Measurements from ENCODE around the gene BCL2L12. TPM values are rescaled to one million over a fixed set of nuclear protein-coding genes. Genes with fewer than 3 reads are reported as not detected.

BCL2L12 gene
- total RNA-seq, 1 donor from 2014 or later = 39.1 TPM

GRCh38 chr19:49677901-49678674 lies 12.4 kb downstream of the BCL2L12 start:
- Mint-ChIP-seq H3K4me1 (peaks cover 60% of the 10 kb centered on the region), H3K9me3 (no peaks in the 10 kb centered on the region), H3K27me3 (no peaks in the 10 kb centered on the region), H3K4me3 (peak overlapping the region; percentile 99), H3K36me3 (ENCODE audit: low read depth) (peaks cover 34% of the 10 kb centered on the region), H3K27ac (peak overlapping the region; percentile 96)
- DNase-seq = peak; percentile 70
- peak; percentile 12 for ATAC-seq (ENCODE audit: low read depth)
- no peak for TF ChIP-seq CTCF (IDR thresholded peaks at IDR 0.05)
- intact Hi-C loops (cut with micrococcal nuclease) = loop anchor here (1.0 to 10.0 kb wide), 13 partner anchors 13 to 1041 kb away; partner anchors contain the start of genes ATF5, BCL2L12, DBP and FLT3LG
- ChIA-PET POLR2A (interaction anchor here (0.6 to 6.4 kb wide), 18 partner anchors 8 to 684 kb away, joined by 3 to 97 read pairs (median 6); partner anchors contain the start of genes ALDH16A1, AP2A1, BCL2L12 and GYS1), CTCF (interaction anchor here (0.7 to 4.7 kb wide), 5 partner anchors 12 to 453 kb away, joined by 4 to 25 read pairs (median 7); partner anchors contain the start of genes BCL2L12 and IRF3)

DNA sequence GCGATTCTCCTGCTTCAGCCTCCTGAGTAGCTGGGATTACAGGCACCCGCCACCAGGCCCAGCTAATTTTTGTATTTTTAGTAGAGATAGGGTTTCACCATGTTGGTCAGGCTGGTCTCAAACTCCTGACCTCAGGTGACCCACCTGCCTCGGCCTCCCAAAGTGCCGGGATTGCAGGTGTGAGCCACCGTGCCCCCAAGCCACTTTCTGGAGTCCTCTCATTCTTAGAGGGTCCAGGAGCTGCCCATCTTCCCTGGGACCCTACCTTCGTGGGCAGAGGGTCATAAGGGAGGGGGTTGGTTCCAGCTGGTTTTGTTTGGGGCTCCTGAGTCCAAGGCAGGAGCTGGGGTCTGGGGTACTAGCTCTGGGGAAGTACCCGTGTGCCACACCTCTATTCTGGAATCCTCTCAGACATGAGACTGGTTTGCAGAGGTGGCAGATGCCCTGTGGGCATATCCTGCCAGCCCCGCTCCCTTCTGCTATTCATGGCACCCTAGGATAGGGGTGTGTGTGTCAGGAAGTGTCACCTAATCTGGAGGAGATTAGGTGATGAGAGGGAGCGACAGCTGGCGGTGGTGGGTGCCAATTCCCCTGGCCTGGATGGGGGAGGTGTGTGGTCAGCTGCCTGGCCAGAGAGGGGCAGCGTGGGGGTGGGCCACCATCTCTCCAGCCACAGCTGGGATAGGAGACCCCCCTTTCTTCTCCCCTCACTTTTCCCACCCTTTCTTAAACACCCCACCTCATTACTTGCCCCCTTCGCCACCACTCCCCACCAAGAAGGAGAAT lies 13.4 kb downstream of the BCL2L12 start:
- H3K27ac Mint-ChIP-seq = peak overlapping the region; percentile 96
- DNase-seq (no peak), ATAC-seq (ENCODE audit: low read depth) (no peak)
- no peaks in the 10 kb centered on the region for H3K9me3 Mint-ChIP-seq
- peaks cover 45% of the 10 kb centered on the region for H3K36me3 Mint-ChIP-seq (ENCODE audit: low read depth)
- peaks cover 50% of the 10 kb centered on the region for H3K4me1 Mint-ChIP-seq
- no peaks in the 10 kb centered on the region for H3K27me3 Mint-ChIP-seq
- ChIA-PET CTCF (interaction anchor here (0.6 to 4.7 kb wide), 9 partner anchors 13 to 169 kb away, joined by 3 to 25 read pairs (median 4); partner anchors contain the start of genes BCL2L12, IRF3, NOSIP and RRAS), POLR2A (interaction anchor here (0.6 to 6.4 kb wide), 14 partner anchors 9 to 226 kb away, joined by 3 to 97 read pairs (median 5); partner anchors contain the start of genes ALDH16A1, AP2A1, BCL2L12 and IRF3)
- peak overlapping the region; percentile 99 for H3K4me3 Mint-ChIP-seq
- no peak for TF ChIP-seq CTCF (IDR thresholded peaks at IDR 0.05)
- intact Hi-C loops (cut with micrococcal nuclease) = loop anchor here (1.0 to 10.0 kb wide), 9 partner anchors 87 to 1042 kb away; partner anchors contain the start of genes ATF5, DBP, FLT3LG and GYS1

DNA sequence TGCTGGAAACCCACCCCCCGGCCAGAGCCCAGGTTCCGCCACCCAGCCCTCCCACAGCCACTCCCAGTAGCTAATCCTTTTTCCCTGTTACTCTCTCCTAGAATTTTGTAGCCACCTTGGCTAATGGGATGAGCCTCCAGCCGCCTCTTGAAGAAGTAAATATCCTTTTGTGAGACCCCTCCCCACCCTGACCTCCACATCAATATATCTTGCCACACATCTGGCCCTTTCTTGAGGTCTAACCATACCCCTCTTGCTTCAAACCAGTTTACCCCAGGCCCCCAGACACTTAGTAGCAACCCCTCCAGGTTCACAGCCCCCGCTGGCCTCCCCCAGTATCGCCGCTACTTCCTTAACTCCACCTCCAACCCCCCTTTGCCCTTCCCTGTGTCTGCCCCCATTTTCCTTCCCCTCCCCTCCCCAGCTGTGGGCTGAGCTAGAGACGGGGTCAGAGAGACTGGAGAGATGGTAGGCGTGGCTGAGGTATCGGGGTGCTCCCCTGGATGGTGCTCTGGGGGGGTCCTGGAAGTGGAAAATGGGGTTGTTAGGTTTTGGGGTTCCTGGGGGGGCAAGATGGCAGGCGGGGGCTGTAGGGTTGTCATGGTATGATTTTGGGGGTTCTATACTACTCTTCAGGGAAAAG lies 14.2 kb downstream of the BCL2L12 start:
- intact Hi-C loops (cut with micrococcal nuclease) = loop anchor here (1.0 to 10.0 kb wide), 10 partner anchors 110 to 1043 kb away; partner anchors contain the start of genes ATF5, DBP, GYS1 and KCNC3
- H3K9me3 Mint-ChIP-seq = no peaks in the 10 kb centered on the region
- ATAC-seq (ENCODE audit: low read depth) (no peak), DNase-seq (no peak)
- H3K27ac Mint-ChIP-seq = peak overlapping the region; percentile 69
- CTCF ChIA-PET = interaction anchor here (0.6 to 4.7 kb wide), 8 partner anchors 14 to 133 kb away, joined by 3 to 25 read pairs (median 4); partner anchors contain the start of genes BCL2L12, IRF3, NOSIP and RRAS
- peak overlapping the region; percentile 28 for H3K4me3 Mint-ChIP-seq
- peaks cover 44% of the 10 kb centered on the region for H3K4me1 Mint-ChIP-seq
- H3K36me3 Mint-ChIP-seq (ENCODE audit: low read depth) = peaks cover 49% of the 10 kb centered on the region
- POLR2A ChIA-PET = interaction anchor here (0.8 to 6.0 kb wide), 3 partner anchors 36 to 89 kb away, joined by 3 to 69 read pairs (median 4); partner anchors contain the start of genes PRR12 and SCAF1
- H3K27me3 Mint-ChIP-seq = no peaks in the 10 kb centered on the region
- no peak for TF ChIP-seq CTCF (IDR thresholded peaks at IDR 0.05)

GRCh38 chr19:49680421-49681351 lies 15.0 kb downstream of the BCL2L12 start:
- TF ChIP-seq CTCF (IDR thresholded peaks at IDR 0.05) = peak; percentile 96
- intact Hi-C loops (cut with micrococcal nuclease) = loop anchor here (1.0 to 2.0 kb wide), 3 partner anchors 110 to 302 kb away; no protein-coding TSS in a partner anchor
- ChIA-PET CTCF (interaction anchor here (0.6 to 1.6 kb wide), 11 partner anchors 9 to 167 kb away, joined by 3 to 13 read pairs (median 4); partner anchors contain the start of genes BCL2L12, IRF3 and SCAF1), POLR2A (interaction anchor here (0.6 to 1.0 kb wide), 3 partner anchors 19 to 202 kb away, joined by 4 to 8 read pairs (median 8); partner anchors contain the start of gene RPS11)
- H3K36me3 Mint-ChIP-seq (ENCODE audit: low read depth) = peaks cover 57% of the 10 kb centered on the region
- no peaks in the 10 kb centered on the region for H3K9me3 Mint-ChIP-seq
- ATAC-seq (ENCODE audit: low read depth) = peak; percentile 8
- no peaks in the 10 kb centered on the region for H3K27me3 Mint-ChIP-seq
- DNase-seq = peak; percentile 98
- peaks cover 42% of the 10 kb centered on the region for H3K4me1 Mint-ChIP-seq
- peak overlapping the region; percentile 41 for H3K4me3 Mint-ChIP-seq
- H3K27ac Mint-ChIP-seq = peak overlapping the region; percentile 69

Data from activated B cell treated with CpG ODN at 0.5 μM for 24 hours (primary cell).